Neural progenitor cell (in vitro differentiated cells): ENCODE results near the gene VPS33A. TPM values are rescaled to one million over a fixed set of nuclear protein-coding genes. Genes with fewer than 3 reads are reported as not detected.

Source experiments
- DNase-seq: peaks from one replicate; pipeline ENCODE4 v3.0.0-alpha.2; 2016; ENCODE audit warnings: low spot score
- H2AFZ ChIP-seq: fragments of 200-600 bp; sonication (generic); replicated peaks from 2 replicates; pipeline ENCODE4 v1.6.1; 2016; ENCODE audit warnings: antibody characterized with exemption
- H3F3A ChIP-seq: fragments of 200-600 bp; sonication (generic); 2 replicates; pipeline ENCODE4 v1.6.1; 2016; ENCODE audit warnings: antibody characterized with exemption, low read depth
- H3K27ac ChIP-seq: fragments of 200-600 bp; sonication (generic); 2 replicates; pipeline ENCODE4 v1.5.1; 2016; ENCODE audit warnings: mild to moderate bottlenecking
- H3K27me3 ChIP-seq: fragments of 200-600 bp; sonication (generic); 2 replicates; pipeline ENCODE4 v1.6.1; 2016; ENCODE audit warnings: mild to moderate bottlenecking, moderate library complexity
- H3K36me3 ChIP-seq: fragments of 200-600 bp; sonication (generic); 2 replicates; pipeline ENCODE4 v1.5.1; 2016
- H3K4me1 ChIP-seq: fragments of 200-600 bp; sonication (generic); 2 replicates; pipeline ENCODE4 v1.6.1; 2016; ENCODE audit warnings: mixed run types
- H3K4me2 ChIP-seq: fragments of 200-600 bp; sonication (generic); 2 replicates; pipeline ENCODE4 v1.6.1; 2016
- H3K4me3 ChIP-seq: fragments of 200-600 bp; sonication (generic); 2 replicates; pipeline ENCODE4 v1.5.1; 2016
- H3K79me2 ChIP-seq: fragments of 200-600 bp; sonication (generic); 2 replicates; pipeline ENCODE4 v1.6.1; 2016; ENCODE audit warnings: low read depth
- H3K9ac ChIP-seq: fragments of 200-600 bp; sonication (generic); 2 replicates; pipeline ENCODE4 v1.6.1; 2016
- H3K9me3 ChIP-seq: fragments of 200-600 bp; sonication (generic); 2 replicates; pipeline ENCODE4 v1.5.1; 2016; ENCODE audit warnings: low read depth
- H4K20me1 ChIP-seq: fragments of 200-600 bp; sonication (generic); 2 replicates; pipeline ENCODE4 v1.6.1; 2016; ENCODE audit warnings: low read depth
- H3K27ac Mint-ChIP-seq: 3 replicates; pipeline ENCODE4 v1.8.0; 2021; ENCODE audit warnings: mixed read lengths
- H3K27me3 Mint-ChIP-seq: 2 replicates; pipeline ENCODE4 v1.8.0; 2022; ENCODE audit warnings: low read depth, mild to moderate bottlenecking, inconsistent platforms, moderate library complexity, mixed read lengths; ENCODE audit not compliant: insufficient read depth
- H3K36me3 Mint-ChIP-seq: 3 replicates; pipeline ENCODE4 v1.8.0; 2021; ENCODE audit warnings: mixed read lengths
- H3K4me1 Mint-ChIP-seq: 3 replicates; pipeline ENCODE4 v1.8.0; 2021; ENCODE audit warnings: mixed read lengths
- H3K4me3 Mint-ChIP-seq: 3 replicates; pipeline ENCODE4 v1.8.0; 2021; ENCODE audit warnings: mild to moderate bottlenecking, moderate library complexity, mixed read lengths
- H3K9me3 Mint-ChIP-seq: 3 replicates; pipeline ENCODE4 v1.8.0; 2020; ENCODE audit warnings: mixed read lengths
- CTCF ChIP-seq: fragments of 200-600 bp; sonication (generic); IDR thresholded peaks from 2 replicates; pipeline ENCODE4 v1.5.1; 2017; ENCODE audit warnings: antibody characterized with exemption, mild to moderate bottlenecking
- EZH2 ChIP-seq: fragments of 200-600 bp; sonication (generic); IDR thresholded peaks from 2 replicates; pipeline ENCODE4 v1.6.1; 2017; ENCODE audit warnings: antibody characterized with exemption, mild to moderate bottlenecking, moderate library complexity
- EZH2phosphoT487 ChIP-seq: fragments of 200-600 bp; sonication (generic); IDR thresholded peaks from 2 replicates; pipeline ENCODE4 v1.6.1; 2017; ENCODE audit warnings: antibody characterized with exemption
- total RNA-seq: library from RNA; depleted of rRNA; stranded (reverse); fragments of >200 nt; gene quantifications from 2 replicates; pipeline ENCODE4 v1.2.3, GENCODE V29; 2015; ENCODE audit warnings: low replicate concordance

Gene VPS33A
- total RNA-seq, 1 donor from 2014 or later, result 42.0 TPM

DNA sequence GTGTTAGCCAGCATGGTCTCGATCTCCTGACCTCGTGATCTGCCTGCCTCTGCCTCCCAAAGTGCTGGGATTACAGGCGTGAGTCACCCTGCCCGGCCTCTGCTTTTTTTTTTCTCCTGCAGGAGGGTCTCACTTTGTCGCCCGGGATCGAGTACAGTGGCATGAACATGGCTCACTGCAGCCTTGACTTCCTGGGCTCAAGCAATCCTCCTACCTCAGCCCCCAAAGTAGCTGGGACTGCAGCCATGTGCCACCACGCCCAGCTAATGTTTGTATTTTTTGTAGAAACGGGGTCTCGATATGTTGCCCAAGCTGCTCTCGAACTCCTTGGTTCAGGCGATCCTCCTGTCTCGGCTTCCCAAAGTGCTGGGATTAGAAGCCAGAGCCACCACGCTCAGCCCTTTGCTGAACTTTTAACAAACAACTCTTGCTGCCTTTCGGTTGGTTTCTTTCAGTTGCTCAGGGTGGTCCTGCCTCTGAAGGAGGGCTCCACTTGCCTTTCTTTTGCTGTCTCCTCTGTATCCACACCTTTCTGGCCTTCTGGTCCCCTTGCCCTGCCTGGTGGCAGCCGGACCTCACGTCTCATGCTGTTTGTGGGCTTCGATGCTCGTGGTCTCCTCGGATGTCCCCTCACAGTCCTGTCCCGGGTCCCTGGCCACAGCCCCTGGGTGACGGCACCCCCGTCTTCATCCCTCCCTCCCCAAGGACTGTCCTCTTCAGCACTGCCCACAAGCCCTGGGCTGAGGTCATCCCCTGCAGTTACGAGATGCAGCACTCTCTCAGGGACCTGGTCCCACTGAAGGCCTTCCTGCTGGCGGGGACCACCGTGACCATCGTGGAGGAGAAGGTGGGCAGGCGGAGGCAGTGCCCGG lies 66.6 kb downstream of the VPS33A start:
- Mint-ChIP-seq H3K4me1 (peaks cover 7% of the 10 kb centered on the region), H3K9me3 (peaks cover 8% of the 10 kb centered on the region), H3K4me3 (no peak overlapping the region), H3K27me3 (peaks cover 28% of the 10 kb centered on the region), H3K27ac (no peak overlapping the region), H3K36me3 (no peaks in the 10 kb centered on the region)
- Histone ChIP-seq H3K79me2 (no peaks in the 10 kb centered on the region), H2AFZ (no peak overlapping the region), H3K27ac (no peak overlapping the region), H3K4me1 (peaks cover 3% of the 10 kb centered on the region), H3F3A (peaks cover 8% of the 10 kb centered on the region), H4K20me1 (peaks cover 4% of the 10 kb centered on the region), H3K4me2 (no peak overlapping the region), H3K9me3 (no peaks in the 10 kb centered on the region), H3K4me3 (no peak overlapping the region), H3K27me3 (peaks cover 35% of the 10 kb centered on the region), H3K36me3 (no peaks in the 10 kb centered on the region), H3K9ac (no peak overlapping the region)
- TF ChIP-seq EZH2phosphoT487 (no peak), CTCF (no peak), EZH2 (no peak)
- DNase-seq, result no peak

DNA sequence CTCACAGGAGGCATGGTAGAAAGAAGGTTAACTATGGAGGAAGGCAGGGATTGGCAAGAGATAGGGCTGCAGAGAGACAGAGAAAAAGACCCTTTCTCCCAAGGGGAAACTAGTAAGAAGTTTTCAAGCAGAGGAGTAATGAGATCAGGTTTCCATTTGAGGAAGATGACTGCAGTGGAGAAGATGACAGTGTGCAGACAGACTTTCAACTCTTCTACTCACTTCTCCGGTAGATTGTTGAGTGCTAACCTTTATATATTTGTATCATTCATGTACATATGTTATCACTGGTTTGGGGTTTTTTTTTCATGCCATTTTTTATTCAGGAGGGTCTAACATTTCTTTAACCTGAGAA lies 68.7 kb downstream of the VPS33A start:
- H3K4me2 ChIP-seq, result no peak overlapping the region
- H3K9ac ChIP-seq, result no peak overlapping the region
- H2AFZ ChIP-seq, result no peak overlapping the region
- Mint-ChIP-seq H3K27ac (no peak overlapping the region), H3K36me3 (no peaks in the 10 kb centered on the region), H3K4me3 (no peak overlapping the region), H3K27me3 (peaks cover 18% of the 10 kb centered on the region), H3K9me3 (peaks cover 10% of the 10 kb centered on the region), H3K4me1 (peaks cover 4% of the 10 kb centered on the region)
- no peak overlapping the region for H3K4me3 ChIP-seq
- H3K36me3 ChIP-seq, result no peaks in the 10 kb centered on the region
- H3K4me1 ChIP-seq, result no peaks in the 10 kb centered on the region
- no peaks in the 10 kb centered on the region for H3F3A ChIP-seq
- no peak for DNase-seq
- peaks cover 13% of the 10 kb centered on the region for H3K27me3 ChIP-seq
- H4K20me1 ChIP-seq, result no peaks in the 10 kb centered on the region
- H3K27ac ChIP-seq, result no peak overlapping the region
- TF ChIP-seq EZH2phosphoT487, result no peak
- TF ChIP-seq EZH2, result no peak
- no peak for TF ChIP-seq CTCF
- H3K9me3 ChIP-seq, result no peaks in the 10 kb centered on the region
- H3K79me2 ChIP-seq, result no peaks in the 10 kb centered on the region

GRCh38 chr12:122195405-122195804 lies 70.9 kb downstream of the VPS33A start:
- peaks cover 10% of the 10 kb centered on the region for H3K9me3 Mint-ChIP-seq
- H3K36me3 Mint-ChIP-seq, result no peaks in the 10 kb centered on the region

More at GRCh38 chr12:122195405-122195804, 70.9 kb downstream of the VPS33A start:
- H3K4me2 ChIP-seq, result no peak overlapping the region
- no peaks in the 10 kb centered on the region for H3K36me3 ChIP-seq
- DNase-seq, result no peak
- H3K4me1 Mint-ChIP-seq, result peaks cover 4% of the 10 kb centered on the region
- H3K27ac ChIP-seq, result no peak overlapping the region
- no peak overlapping the region for H3K4me3 Mint-ChIP-seq
- H3K79me2 ChIP-seq, result no peaks in the 10 kb centered on the region
- H3K27me3 ChIP-seq, result no peaks in the 10 kb centered on the region
- H4K20me1 ChIP-seq, result no peaks in the 10 kb centered on the region
- no peak overlapping the region for H3K27ac Mint-ChIP-seq
- no peaks in the 10 kb centered on the region for H3K9me3 ChIP-seq
- H3K9ac ChIP-seq, result no peak overlapping the region
- TF ChIP-seq CTCF (no peak), EZH2 (no peak), EZH2phosphoT487 (no peak)
- H3K4me1 ChIP-seq, result no peaks in the 10 kb centered on the region
- H2AFZ ChIP-seq, result no peak overlapping the region
- H3F3A ChIP-seq, result no peaks in the 10 kb centered on the region
- no peak overlapping the region for H3K4me3 ChIP-seq
- peaks cover 17% of the 10 kb centered on the region for H3K27me3 Mint-ChIP-seq
